ENCODE data around the gene DLEC1. TPM values are rescaled to one million over a fixed set of nuclear protein-coding genes. Genes with fewer than 3 reads are reported as not detected.

The DLEC1 gene
- polyA plus RNA-seq, 1 experiment = 0.04 TPM

DNA sequence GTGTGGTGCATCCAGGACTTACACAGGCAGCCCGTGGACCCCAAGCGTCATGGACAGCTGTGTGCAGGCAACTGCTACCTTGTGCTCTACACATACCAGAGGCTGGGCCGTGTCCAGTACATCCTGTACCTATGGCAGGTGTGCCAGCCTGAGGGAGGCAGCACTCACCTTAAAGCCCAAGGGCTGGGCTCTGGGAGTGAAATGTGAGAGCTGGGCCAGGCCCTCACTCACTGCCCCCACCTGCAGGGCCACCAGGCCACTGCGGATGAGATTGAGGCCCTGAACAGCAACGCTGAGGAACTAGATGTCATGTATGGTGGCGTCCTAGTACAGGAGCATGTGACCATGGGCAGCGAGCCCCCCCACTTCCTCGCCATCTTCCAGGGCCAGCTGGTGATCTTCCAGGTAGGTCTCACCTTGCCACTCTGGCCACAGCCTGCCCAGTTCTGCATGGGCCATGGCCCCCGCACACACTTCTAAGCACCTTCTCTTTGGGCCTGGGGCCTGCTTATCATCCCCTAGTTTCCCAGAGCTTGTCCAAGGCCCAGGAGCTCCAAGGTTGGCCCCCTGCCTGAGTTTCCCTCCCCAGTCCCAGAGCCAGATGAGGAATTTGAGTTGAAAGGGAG lies 37.4 kb upstream of the DLEC1 start:
- POLR2A ChIA-PET = interaction anchor here (0.6 kb wide), 1 partner anchor 232 kb away, joined by 3 read pairs; no protein-coding TSS in a partner anchor
- no peak overlapping the region for H3K27ac ChIP-seq (ENCODE audit: low read depth, low read length)
- H3K4me3 ChIP-seq (ENCODE audit: low read depth, low read length) = no peak overlapping the region
- H3K27me3 ChIP-seq (ENCODE audit: control insufficient read depth, insufficient read depth, low read length) = no peaks in the 10 kb centered on the region
- CTCF ChIA-PET = interaction anchor here (2.5 to 3.9 kb wide), 2 partner anchors 11 to 147 kb away, joined by 16 to 68 read pairs; no protein-coding TSS in a partner anchor
- TF ChIP-seq, protein P1, sequence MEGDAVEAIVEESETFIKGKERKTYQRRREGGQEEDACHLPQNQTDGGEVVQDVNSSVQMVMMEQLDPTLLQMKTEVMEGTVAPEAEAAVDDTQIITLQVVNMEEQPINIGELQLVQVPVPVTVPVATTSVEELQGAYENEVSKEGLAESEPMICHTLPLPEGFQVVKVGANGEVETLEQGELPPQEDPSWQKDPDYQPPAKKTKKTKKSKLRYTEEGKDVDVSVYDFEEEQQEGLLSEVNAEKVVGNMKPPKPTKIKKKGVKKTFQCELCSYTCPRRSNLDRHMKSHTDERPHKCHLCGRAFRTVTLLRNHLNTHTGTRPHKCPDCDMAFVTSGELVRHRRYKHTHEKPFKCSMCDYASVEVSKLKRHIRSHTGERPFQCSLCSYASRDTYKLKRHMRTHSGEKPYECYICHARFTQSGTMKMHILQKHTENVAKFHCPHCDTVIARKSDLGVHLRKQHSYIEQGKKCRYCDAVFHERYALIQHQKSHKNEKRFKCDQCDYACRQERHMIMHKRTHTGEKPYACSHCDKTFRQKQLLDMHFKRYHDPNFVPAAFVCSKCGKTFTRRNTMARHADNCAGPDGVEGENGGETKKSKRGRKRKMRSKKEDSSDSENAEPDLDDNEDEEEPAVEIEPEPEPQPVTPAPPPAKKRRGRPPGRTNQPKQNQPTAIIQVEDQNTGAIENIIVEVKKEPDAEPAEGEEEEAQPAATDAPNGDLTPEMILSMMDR (IDR thresholded peaks at IDR 0.05; ENCODE audit: low read depth, low read length) = peak; percentile 9; the same call in 1 of the 2 replicates
- no peak for DNase-seq (ENCODE audit: low read depth, low spot score)
- H3K9me3 ChIP-seq (ENCODE audit: control insufficient read depth, insufficient read depth, low read length) = no peaks in the 10 kb centered on the region

DNA sequence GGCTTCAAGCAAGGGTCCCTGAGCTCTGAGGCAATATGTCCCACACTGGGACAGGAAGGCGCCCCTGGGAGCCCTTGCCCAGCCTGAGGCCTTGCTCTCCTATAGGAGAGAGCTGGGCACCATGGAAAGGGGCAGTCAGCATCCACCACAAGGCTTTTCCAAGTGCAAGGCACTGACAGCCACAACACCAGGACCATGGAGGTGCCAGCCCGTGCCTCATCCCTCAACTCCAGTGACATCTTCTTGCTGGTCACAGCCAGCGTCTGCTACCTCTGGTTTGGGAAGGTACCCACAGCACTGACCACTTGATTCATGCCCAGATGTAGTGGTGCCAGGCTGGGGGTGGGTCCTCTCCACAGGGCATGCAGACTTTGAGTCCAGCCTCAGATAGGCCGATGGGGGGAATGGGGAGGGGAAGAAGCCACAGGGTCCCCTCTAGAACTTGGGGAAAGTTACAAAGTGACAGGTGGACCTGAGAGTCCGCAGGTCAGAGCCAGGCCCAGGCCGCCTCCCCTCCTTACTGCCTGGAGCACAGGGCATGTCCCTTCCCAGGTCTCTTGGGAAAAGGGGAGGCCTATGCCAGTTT lies 36.6 kb upstream of the DLEC1 start:
- TF ChIP-seq, protein P1 (IDR thresholded peaks at IDR 0.05; ENCODE audit: low read depth, low read length) = no peak
- Histone ChIP-seq H3K27ac (ENCODE audit: low read depth, low read length) (no peak overlapping the region), H3K9me3 (ENCODE audit: control insufficient read depth, insufficient read depth, low read length) (no peaks in the 10 kb centered on the region), H3K27me3 (ENCODE audit: control insufficient read depth, insufficient read depth, low read length) (no peaks in the 10 kb centered on the region), H3K4me3 (ENCODE audit: low read depth, low read length) (no peak overlapping the region)
- ChIA-PET CTCF (interaction anchor here (0.9 to 3.9 kb wide), 4 partner anchors 10 to 148 kb away, joined by 3 to 68 read pairs (median 10); no protein-coding TSS in a partner anchor), POLR2A (no interaction called here)
- no peak for DNase-seq (ENCODE audit: low read depth, low spot score)

DNA sequence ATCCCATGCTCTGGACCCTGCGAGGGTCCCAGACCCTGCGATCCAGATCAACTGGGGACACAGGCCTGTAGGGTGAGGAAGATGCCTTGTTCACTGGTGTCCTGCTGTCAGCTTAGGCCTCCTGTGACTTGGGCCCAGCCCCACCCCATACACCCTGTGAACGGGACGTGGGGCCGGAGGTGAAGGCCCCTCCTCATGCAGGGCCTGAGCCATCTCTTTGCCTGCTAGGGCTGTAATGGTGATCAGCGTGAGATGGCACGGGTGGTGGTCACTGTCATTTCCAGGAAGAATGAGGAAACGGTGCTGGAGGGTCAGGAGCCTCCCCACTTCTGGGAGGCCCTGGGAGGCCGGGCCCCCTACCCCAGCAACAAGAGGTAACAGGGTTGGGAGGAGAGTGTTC lies 36.1 kb upstream of the DLEC1 start:
- ChIA-PET POLR2A (no interaction called here), CTCF (interaction anchor here (0.9 to 3.9 kb wide), 6 partner anchors 10 to 148 kb away, joined by 3 to 68 read pairs (median 7); partner anchors contain the start of gene PLCD1)
- Histone ChIP-seq H3K27me3 (ENCODE audit: control insufficient read depth, insufficient read depth, low read length) (no peaks in the 10 kb centered on the region), H3K9me3 (ENCODE audit: control insufficient read depth, insufficient read depth, low read length) (no peaks in the 10 kb centered on the region), H3K27ac (ENCODE audit: low read depth, low read length) (no peak overlapping the region), H3K4me3 (ENCODE audit: low read depth, low read length) (no peak overlapping the region)
- TF ChIP-seq, protein P1 (IDR thresholded peaks at IDR 0.05; ENCODE audit: low read depth, low read length) = no peak
- DNase-seq (ENCODE audit: low read depth, low spot score) = no peak

DNA sequence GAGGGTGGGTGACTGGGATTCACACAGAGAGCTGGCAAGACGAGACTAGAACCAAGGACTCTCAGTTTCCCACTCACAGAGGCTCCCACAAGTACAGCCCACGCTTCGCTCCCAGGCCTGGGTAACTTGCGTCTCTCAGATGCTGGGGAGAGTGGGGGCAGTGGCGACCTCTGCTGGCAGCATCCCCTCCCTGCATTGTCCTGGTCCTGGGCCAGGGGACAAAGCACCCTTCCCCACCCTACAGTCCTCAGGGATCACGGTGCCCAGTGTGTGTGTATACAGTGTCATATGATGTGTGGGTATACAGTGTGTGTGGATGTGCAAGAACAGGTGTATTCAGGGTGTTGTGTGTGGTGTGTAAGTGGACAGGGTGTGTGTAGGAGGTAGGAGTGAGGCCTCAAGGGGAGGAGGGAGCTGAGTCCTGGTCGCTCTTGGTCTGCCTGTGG lies 35.6 kb upstream of the DLEC1 start:
- no peak for DNase-seq (ENCODE audit: low read depth, low spot score)
- TF ChIP-seq, protein P1 (IDR thresholded peaks at IDR 0.05; ENCODE audit: low read depth, low read length) = peak; percentile 87
- H3K9me3 ChIP-seq (ENCODE audit: control insufficient read depth, insufficient read depth, low read length) = no peaks in the 10 kb centered on the region
- CTCF ChIA-PET = interaction anchor here (0.7 to 3.9 kb wide), 18 partner anchors 9 to 477 kb away, joined by 3 to 68 read pairs (median 4); partner anchors contain the start of gene PLCD1
- H3K27ac ChIP-seq (ENCODE audit: low read depth, low read length) = no peak overlapping the region
- no peak overlapping the region for H3K4me3 ChIP-seq (ENCODE audit: low read depth, low read length)
- POLR2A ChIA-PET = no interaction called here
- H3K27me3 ChIP-seq (ENCODE audit: control insufficient read depth, insufficient read depth, low read length) = no peaks in the 10 kb centered on the region
